Ascending aorta (tissue), 2 donors: ENCODE data around the gene RASGEF1C. TPM values are rescaled to one million over a fixed set of nuclear protein-coding genes. Genes with fewer than 3 reads are reported as not detected.

Experiments
- DNase-seq, 2 donors: peaks; one replicate each; pipeline ENCODE4 v3.0.0-alpha.2; 2019; ENCODE audit warnings: low spot score in 2 of 2
- H3K27ac ChIP-seq, 2 donors: fragments of 200-600 bp; sonication (generic); one replicate each; pipeline ENCODE4 v1.5.1; 2016 to 2017; ENCODE audit warnings: mild to moderate bottlenecking in 1 of 2
- H3K27me3 ChIP-seq: fragments of 200-600 bp; sonication (generic); one replicate; pipeline ENCODE4 v1.5.1; 2017
- H3K36me3 ChIP-seq, 2 donors: fragments of 200-600 bp; sonication (generic); one replicate each; pipeline ENCODE4 v1.5.1; 2016
- H3K4me1 ChIP-seq, 2 donors: fragments of 200-600 bp; sonication (generic); one replicate each; pipeline ENCODE4 v1.5.1; 2016 to 2017; ENCODE audit warnings: mild to moderate bottlenecking in 1 of 2
- H3K4me3 ChIP-seq, 2 donors: fragments of 200-600 bp; sonication (generic); one replicate each; pipeline ENCODE4 v1.5.1; 2016 to 2017; ENCODE audit warnings: mild to moderate bottlenecking in 1 of 2
- H3K9me3 ChIP-seq, 2 donors: fragments of 200-600 bp; sonication (generic); one replicate each; pipeline ENCODE4 v1.5.1; 2016
- CTCF ChIP-seq, 3 experiments: fragments of 200-600 bp in 2 of 3; fragments of 450-650 bp in 1 of 3; sonication (generic) in 2 of 3; IDR thresholded peaks; one replicate each; pipeline ENCODE4 v1.5.1; 2016 to 2019; ENCODE audit warnings: antibody characterized with exemption in 3 of 3, mild to moderate bottlenecking in 1 of 3, moderate library complexity in 1 of 3
- intact Hi-C: fragments of 100-400 bp; cut with DNase I; formaldehyde crosslinking; loops from one replicate; pipeline ENCODE4 v1.15.1; 2023
- total RNA-seq: library from RNA; depleted of rRNA; stranded (reverse); fragments of >200 nt; gene quantifications from one replicate; pipeline ENCODE4 v1.1.0, GENCODE V29; 2016

The RASGEF1C gene
- total RNA-seq, 1 donor from 2014 or later: not detected

- no peaks in the 10 kb centered on the region for H3K36me3 ChIP-seq
- DNase-seq: peak in 1 of 2 donors; percentile 39
- no peak for TF ChIP-seq CTCF (IDR thresholded peaks at IDR 0.05)
- H3K9me3 ChIP-seq: no peaks in the 10 kb centered on the region
- H3K4me3 ChIP-seq: no peak overlapping the region
- no peaks in the 10 kb centered on the region for H3K4me1 ChIP-seq
- no peak overlapping the region for H3K27ac ChIP-seq
- intact Hi-C loops: no loop called here
- H3K27me3 ChIP-seq: no peaks in the 10 kb centered on the region
Measured at GRCh38 chr5:180138976-180139730, 69.9 kb downstream of the RASGEF1C start.

GRCh38 chr5:180138214-180138975 lies 70.6 kb downstream of the RASGEF1C start:
- Histone ChIP-seq H3K4me1 (no peaks in the 10 kb centered on the region), H3K4me3 (no peak overlapping the region), H3K36me3 (no peaks in the 10 kb centered on the region), H3K27me3 (no peaks in the 10 kb centered on the region), H3K9me3 (no peaks in the 10 kb centered on the region), H3K27ac (no peak overlapping the region)
- TF ChIP-seq CTCF (IDR thresholded peaks at IDR 0.05): no peak
- intact Hi-C loops: no loop called here
- peak in 1 of 2 donors; percentile 33 for DNase-seq

- no peaks in the 10 kb centered on the region for H3K9me3 ChIP-seq
- intact Hi-C loops: no loop called here
- H3K27me3 ChIP-seq: no peaks in the 10 kb centered on the region
- no peaks in the 10 kb centered on the region for H3K36me3 ChIP-seq
- H3K27ac ChIP-seq: no peak overlapping the region
- TF ChIP-seq CTCF (IDR thresholded peaks at IDR 0.05): no peak
- DNase-seq: peak in 1 of 2 donors; percentile 59
- no peak overlapping the region for H3K4me3 ChIP-seq
- H3K4me1 ChIP-seq: no peaks in the 10 kb centered on the region
Measured at GRCh38 chr5:180137401-180138213, 71.4 kb downstream of the RASGEF1C start.

GRCh38 chr5:180136630-180137381 lies 72.2 kb downstream of the RASGEF1C start:
- DNase-seq: peak in 1 of 2 donors; percentile 58
- Histone ChIP-seq H3K27ac (no peak overlapping the region), H3K4me3 (no peak overlapping the region), H3K9me3 (no peaks in the 10 kb centered on the region), H3K27me3 (no peaks in the 10 kb centered on the region), H3K36me3 (no peaks in the 10 kb centered on the region), H3K4me1 (no peaks in the 10 kb centered on the region)
- intact Hi-C loops: no loop called here
- no peak for TF ChIP-seq CTCF (IDR thresholded peaks at IDR 0.05)
